GM21619 (cell line): ENCODE data around the gene MAP3K5.
"Not testable (repeated sequence)": the region's sequence is repeated elsewhere in the genome, so short reads cannot be mapped to it uniquely, and the experiment has no call there.

Experiments used
- ATAC-seq: cut with Tn5 transposase; IDR thresholded peaks from one replicate; pipeline ENCODE4 v1.9.1; 2021; ENCODE audit not compliant: unreplicated experiment

MAP3K5 gene

GRCh38 chr6:136791296-136792094 lies 782 bp downstream of the MAP3K5 start:
- peak; percentile 34 for ATAC-seq

DNA sequence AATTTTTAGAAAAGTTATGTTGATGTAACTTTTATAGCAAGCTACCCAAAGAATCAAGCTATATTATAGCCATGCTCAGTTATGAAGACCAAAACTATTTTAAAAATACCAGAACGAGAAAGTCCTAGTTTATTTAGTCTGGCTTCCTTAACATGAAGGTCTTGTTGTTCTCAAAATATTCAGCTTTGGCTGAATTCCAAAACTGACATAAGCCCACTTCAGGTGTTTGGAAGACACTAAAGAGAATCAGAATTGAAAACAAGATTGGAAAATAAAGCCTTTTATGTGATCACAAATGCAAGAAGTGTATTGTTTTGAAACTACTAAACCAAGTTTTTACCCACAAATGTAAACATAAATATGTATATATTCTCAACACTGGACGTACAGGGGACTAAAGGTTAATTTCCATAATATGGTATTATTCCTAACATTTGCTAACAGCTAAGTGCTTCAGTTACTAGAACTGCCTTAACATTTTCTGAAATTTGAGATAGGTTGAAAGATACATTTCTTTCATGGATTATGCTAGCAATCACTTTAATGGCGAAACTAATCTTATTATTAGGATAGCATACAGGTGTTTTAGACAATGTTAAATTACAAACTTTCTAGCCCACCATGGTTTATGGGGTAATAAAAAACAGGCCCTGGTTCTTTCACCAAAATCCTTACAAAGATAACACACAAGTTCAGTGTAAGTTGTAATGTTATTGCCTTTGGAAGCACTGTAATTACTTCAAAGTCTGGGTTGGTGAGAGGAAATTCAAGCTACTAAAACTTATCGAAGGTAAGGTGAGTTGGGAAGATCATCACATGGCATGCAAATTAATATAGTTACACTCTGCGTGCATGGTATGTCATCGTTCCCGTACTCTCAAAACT lies 1.6 kb downstream of the MAP3K5 start:
- no peak for ATAC-seq

DNA sequence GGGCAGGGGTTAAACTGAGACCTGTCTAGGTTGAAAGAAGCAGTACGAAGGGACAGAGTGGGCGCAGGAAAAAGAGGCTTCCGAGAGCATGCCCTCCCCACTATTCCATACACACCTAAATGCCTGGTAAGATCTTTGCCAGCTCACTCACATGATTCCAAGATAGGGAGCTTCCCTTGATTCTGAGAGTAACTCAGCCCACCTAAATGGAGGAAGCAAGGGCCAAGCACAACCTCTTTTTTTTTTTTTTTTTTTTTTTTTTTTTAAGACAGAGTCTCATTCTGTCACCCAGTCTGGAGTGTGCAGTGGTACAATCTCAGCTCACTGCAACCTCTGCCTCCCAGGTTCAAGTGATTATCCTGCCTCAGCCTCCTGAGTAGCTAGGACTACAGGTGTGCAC lies 2.8 kb downstream of the MAP3K5 start:
- not testable (repeated sequence) for ATAC-seq

GRCh38 chr6:136788069-136788902 lies 4.0 kb downstream of the MAP3K5 start:
- ATAC-seq: no peak

DNA sequence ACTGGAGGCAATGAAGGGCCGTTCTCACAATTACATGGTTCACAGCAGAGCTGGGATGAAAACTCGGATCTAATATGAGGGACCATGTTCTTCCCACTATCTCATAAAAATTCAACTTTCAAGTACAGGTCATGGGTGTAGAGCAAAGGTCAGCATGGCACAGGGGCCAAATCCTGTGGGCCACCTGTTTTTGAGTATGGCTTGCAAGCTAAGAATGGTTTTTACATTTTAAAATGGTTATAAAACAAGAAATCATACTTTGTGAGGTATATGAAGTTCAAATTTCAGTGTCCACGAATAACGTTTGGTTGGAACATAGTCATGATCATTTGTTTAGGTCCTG lies 4.6 kb downstream of the MAP3K5 start:
- ATAC-seq: no peak

- ATAC-seq: no peak
These were observed 5.6 kb downstream of the MAP3K5 start for GRCh38 chr6:136786658-136787057.

DNA sequence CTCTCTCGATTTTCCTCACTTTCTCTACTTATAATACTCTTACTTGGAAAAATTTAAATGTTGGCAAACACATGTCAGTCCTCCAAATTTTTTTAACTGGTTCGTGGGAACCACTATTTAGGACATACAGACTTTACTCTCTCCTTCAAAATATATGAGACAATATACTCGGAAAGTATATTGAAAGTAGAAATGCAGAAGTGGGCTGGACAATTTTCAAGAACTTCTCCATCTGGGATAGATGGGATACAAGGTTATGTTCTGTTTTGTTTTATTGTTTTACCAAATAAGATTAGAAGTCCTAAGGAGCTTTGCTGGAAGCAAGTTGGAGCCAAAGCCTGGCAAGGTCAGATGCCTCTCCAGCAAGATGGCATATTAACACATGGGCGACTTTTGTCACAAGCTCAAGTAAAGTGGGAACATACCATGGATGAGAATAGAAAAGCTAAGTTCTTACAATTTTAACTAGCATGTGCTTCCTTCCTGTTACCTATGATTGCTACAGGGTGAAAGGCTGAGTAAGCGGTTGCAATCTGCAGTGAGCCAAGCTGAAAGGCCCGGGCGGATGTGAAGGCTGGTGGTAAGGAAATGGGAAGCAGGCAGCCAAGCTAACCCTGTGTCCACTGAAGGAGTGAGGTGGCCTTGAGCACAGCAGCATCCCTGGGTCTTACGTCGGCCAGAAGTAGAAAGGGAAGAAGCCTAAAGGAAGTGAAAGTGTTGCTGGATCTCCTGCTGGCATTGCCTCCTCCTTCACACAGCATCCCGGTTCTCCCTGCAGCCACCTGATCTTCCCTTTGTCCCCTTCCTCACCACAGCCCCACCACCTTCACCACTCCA lies 7.1 kb downstream of the MAP3K5 start:
- peak; percentile 42 for ATAC-seq

- ATAC-seq: no peak
These were observed 8.0 kb downstream of the MAP3K5 start for GRCh38 chr6:136784271-136784664.

GRCh38 chr6:136783495-136784270 lies 8.6 kb downstream of the MAP3K5 start:
- peak; percentile 63 for ATAC-seq

GRCh38 chr6:136783021-136783420 lies 9.3 kb downstream of the MAP3K5 start:
- ATAC-seq: no peak

DNA sequence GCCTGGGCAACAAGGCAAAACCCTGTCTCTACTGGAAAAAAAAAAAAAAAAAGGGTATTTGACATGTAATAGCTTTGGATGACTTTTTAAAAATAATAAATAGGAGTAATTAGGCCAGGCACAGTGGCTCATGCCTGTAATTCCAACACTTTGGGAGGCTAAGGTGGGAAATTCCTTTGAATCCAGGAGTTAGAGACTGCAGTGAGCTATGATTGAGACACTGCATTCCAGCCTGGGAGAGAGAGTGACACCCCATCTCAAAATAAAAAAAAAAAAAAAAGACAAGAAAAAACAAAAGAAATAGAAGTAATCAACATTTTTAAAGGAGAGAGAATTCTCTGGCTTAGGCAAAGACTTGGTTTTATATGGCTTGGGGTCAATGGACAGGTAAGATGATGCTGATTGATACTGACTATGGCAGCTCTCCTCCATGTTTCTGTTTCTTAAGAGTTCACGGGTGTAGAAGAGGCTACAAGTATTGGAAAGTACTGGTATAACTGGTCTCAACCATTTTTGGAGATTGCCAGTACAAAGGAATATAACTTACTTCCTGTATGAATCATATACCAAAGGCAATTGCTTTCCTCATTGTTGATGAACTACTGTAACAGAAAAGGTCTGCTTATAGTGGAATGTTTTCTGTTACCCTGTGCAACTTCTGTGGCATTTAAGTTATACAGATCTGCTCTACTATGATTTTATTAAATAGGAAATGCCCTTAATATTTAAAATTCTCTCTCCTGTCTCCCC lies 10.1 kb downstream of the MAP3K5 start:
- ATAC-seq: no peak

GRCh38 chr6:136780972-136781371 lies 11.3 kb downstream of the MAP3K5 start:
- no peak for ATAC-seq

- no peak for ATAC-seq
These were observed 12.6 kb downstream of the MAP3K5 start for GRCh38 chr6:136779682-136780081.

DNA sequence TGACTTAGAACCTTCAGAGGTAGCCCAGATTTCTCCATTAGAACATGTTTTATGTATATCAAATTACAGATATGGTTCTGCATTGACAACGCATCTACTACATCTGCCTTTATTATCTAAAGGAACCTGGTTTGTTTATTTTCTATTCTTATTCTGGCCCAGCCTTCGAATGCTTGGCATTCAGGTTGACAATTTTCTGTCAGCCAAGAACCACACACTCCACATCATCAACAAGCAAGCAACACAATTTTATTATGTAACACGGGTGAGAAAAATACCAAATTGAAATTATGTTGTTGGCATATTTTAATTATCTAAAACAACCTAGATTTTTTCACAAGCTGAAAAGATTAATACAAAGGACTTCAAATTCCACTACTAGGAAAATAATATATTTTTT lies 14.6 kb downstream of the MAP3K5 start:
- no peak for ATAC-seq

DNA sequence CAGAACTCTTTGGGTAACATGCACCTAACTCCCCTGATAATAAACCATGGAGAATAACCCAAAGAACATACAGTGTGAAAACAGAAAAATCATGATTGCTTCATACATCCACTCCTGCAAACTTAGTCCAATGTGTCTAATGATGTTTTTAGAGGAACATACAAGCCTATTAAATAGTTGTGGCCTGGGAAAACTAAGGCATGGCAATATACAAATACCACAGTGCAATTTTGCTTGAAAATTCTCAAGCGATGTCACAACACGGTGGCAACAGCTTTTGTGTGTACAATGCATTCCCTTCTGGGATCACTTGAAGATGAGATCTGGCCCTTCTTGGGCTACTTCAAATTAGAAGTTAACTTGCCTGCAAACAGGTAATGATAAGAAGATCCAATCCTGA lies 16.7 kb downstream of the MAP3K5 start:
- ATAC-seq: no peak

GRCh38 chr6:136775081-136775480 lies 17.2 kb downstream of the MAP3K5 start:
- no peak for ATAC-seq

GRCh38 chr6:136774228-136775041 lies 17.8 kb downstream of the MAP3K5 start:
- no peak for ATAC-seq

GRCh38 chr6:136773473-136773796 lies 18.8 kb downstream of the MAP3K5 start:
- no peak for ATAC-seq
